Measurements from ENCODE around the gene SRRM3. TPM values are rescaled to one million over a fixed set of nuclear protein-coding genes. Genes with fewer than 3 reads are reported as not detected.
"Not testable (repeated sequence)": the region's sequence is repeated elsewhere in the genome, so short reads cannot be mapped to it uniquely, and the experiment has no call there.

SRRM3 gene
- total and polyA plus RNA-seq, 11 donors: 1.6 to 28.5 (median 6.5) TPM

- Histone ChIP-seq H3K36me3 (no peaks in the 10 kb centered on the region), H3K4me1 (no peaks in the 10 kb centered on the region), H3K27me3 (no peaks in the 10 kb centered on the region), H3K27ac (no peak overlapping the region), H3K9me3 (no peaks in the 10 kb centered on the region), H3K4me3 (no peak overlapping the region)
- DNase-seq (peak in 4 of 5 donors; percentile 32 to 70 (median 53)), ATAC-seq (peak in 2 of 4 donors; percentile 36 to 56)
- intact Hi-C loops (cut with DNase I): no loop called here
- WGBS, 4 donors: 70 to 84% (median 74%) methylated on average over 6 of the region's 6 CpGs
- TF ChIP-seq, protein P1, sequence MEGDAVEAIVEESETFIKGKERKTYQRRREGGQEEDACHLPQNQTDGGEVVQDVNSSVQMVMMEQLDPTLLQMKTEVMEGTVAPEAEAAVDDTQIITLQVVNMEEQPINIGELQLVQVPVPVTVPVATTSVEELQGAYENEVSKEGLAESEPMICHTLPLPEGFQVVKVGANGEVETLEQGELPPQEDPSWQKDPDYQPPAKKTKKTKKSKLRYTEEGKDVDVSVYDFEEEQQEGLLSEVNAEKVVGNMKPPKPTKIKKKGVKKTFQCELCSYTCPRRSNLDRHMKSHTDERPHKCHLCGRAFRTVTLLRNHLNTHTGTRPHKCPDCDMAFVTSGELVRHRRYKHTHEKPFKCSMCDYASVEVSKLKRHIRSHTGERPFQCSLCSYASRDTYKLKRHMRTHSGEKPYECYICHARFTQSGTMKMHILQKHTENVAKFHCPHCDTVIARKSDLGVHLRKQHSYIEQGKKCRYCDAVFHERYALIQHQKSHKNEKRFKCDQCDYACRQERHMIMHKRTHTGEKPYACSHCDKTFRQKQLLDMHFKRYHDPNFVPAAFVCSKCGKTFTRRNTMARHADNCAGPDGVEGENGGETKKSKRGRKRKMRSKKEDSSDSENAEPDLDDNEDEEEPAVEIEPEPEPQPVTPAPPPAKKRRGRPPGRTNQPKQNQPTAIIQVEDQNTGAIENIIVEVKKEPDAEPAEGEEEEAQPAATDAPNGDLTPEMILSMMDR (IDR thresholded peaks at IDR 0.05): no peak
- TF ChIP-seq POLR2A (IDR thresholded peaks at IDR 0.05): no peak
Measured at GRCh38 chr7:76155938-76156337, 45.8 kb upstream of the SRRM3 start.

DNA sequence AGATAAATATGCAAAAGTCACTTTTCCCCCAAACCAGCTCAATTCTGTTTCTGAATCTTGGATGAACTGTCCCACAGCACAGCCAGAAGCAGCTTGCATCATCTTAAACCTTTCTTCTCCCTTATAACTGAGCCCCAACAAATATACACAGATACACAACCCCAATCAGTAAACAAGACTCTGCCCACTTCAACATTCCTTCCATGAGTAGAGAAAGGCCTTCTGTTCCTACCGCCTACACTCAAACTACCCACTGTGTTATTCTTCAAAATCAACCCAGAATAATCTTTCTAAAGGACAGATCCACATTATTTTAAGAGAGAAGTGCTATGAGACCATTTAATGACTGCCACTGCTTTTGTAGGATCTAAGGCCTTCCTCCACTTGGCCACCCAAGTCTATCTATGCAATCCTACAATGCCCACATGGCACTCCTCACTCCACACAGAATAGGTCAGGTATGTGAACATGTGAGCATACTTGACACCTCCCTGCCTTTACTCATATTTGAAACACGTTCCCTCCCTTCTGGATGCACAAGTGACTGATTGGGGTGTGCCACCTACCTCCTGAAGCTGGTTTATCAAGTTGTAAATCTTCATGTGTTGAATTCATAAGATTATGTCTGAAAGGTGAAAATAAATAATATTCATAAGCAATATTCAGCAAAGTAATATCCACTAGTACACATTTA is 44.6 kb upstream of the SRRM3 start:
- H3K36me3 ChIP-seq; H3K4me1 ChIP-seq; H3K27ac ChIP-seq; H3K9me3 ChIP-seq; ATAC-seq; H3K4me3 ChIP-seq; DNase-seq; intact Hi-C loops (cut with DNase I); H3K27me3 ChIP-seq: not testable (repeated sequence)
- WGBS, 4 donors: 80 to 81% (median 80%) methylated on average over 2 of the region's 2 CpGs

DNA sequence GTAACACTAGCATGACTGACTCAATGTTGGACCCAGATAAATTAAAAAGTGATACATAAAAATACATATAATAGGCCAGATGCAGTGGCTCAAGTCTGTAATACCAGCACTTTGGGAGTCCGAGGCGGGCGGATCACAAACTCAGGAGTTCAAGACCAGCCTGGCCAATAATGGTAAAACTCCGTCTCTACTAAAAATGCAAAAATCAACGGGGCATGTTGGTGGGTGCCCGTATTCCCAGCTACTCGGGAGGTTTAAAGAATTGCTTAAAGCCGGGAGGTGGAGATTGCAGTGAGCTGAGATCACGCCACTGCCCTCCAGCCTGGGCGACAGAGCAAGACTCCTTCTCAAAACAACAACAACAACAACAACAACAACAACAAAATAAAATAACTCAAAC is 43.3 kb upstream of the SRRM3 start:
- H3K4me3 ChIP-seq; H3K36me3 ChIP-seq; ATAC-seq; H3K27me3 ChIP-seq; H3K27ac ChIP-seq; H3K9me3 ChIP-seq; DNase-seq; intact Hi-C loops (cut with DNase I); H3K4me1 ChIP-seq: not testable (repeated sequence)
- 89 to 94% (median 92%) methylated on average over 10 of the region's 10 CpGs for WGBS, 4 donors

- 85 to 91% (median 88%) methylated on average over 10 of the region's 10 CpGs for WGBS, 4 donors
- H3K27ac ChIP-seq; H3K27me3 ChIP-seq; ATAC-seq; H3K4me3 ChIP-seq; DNase-seq; H3K4me1 ChIP-seq; H3K9me3 ChIP-seq; intact Hi-C loops (cut with DNase I); H3K36me3 ChIP-seq: not testable (repeated sequence)
Measured at GRCh38 chr7:76162416-76163170, 39.1 kb upstream of the SRRM3 start.

DNA sequence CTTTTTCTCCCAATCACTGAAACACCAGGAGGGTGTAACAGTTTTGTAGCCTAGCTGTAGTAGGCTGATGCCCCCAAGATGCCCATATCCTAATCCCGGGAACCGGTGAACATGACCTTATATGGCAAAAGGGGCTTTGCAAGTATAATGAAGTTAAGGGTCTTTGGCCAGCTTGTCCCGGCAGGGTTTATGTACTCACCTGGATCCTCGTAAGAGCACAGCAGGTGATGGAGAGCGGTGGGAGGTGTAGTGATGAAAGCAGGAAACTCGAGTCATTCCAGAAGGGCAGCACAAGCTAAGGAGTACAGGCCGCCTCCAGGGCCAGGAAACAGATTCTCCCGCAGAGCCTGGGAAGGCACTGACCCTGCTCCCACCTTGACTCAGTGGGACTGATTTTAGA is 37.9 kb upstream of the SRRM3 start:
- 37 to 47% (median 42%) methylated on average over 8 of the region's 8 CpGs for WGBS, 4 donors
- ATAC-seq; H3K4me1 ChIP-seq; H3K36me3 ChIP-seq; H3K27me3 ChIP-seq; intact Hi-C loops (cut with DNase I); H3K4me3 ChIP-seq; H3K27ac ChIP-seq; H3K9me3 ChIP-seq: not testable (repeated sequence)
- peak in 1 of 5 donors; percentile 8 for DNase-seq

DNA sequence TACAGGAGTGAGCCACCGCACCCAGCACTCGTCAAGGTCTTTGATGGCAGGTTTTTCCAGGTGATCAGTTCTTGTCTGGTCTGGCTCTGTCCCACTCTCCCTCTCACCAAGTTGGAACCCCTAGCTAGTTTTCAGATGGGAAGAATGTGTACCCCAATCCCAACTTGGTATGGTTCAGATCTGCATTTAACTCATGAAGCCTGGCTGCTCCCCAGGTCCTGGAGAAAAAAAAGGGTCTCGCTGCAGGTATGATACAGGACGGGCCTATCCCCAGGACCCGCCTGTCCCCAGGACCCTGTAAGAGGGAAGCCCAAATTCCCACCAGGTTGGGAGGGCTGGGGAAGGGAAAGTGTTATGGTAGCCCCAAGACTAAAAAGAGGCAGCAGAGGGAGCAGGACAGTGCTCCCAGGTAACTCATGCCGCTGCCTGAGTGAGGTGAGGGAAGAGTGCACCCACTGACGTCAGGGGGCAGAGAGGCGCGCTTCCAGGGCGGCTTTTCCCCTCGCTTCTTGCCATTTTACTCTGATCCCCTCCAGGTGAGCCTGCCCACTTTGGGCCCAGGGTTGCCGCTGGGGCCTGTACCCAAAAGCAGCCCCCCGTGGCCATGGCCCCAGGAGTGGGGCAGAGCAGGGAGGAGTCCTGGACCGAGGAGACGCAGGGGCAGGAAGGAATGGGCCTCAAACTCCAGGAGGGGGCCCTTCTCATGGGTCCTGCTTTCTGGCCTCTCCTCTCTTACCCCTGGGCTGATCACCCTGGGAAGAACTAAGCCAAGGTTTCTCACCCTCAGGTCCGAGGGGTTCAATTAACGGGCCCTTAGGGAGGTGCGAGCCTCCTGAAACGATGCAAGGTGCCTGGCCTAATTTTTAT is 36.4 kb upstream of the SRRM3 start:
- ATAC-seq: no peak
- peak overlapping the region in 1 of 12 donors; percentile 84 for H3K27ac ChIP-seq
- peak in 1 of 5 donors; percentile 14 for DNase-seq
- TF ChIP-seq, protein P1 (IDR thresholded peaks at IDR 0.05): no peak
- no peak for TF ChIP-seq POLR2A (IDR thresholded peaks at IDR 0.05)
- peaks cover 0 to 8% (median 3%) of the 10 kb centered on the region in 12 donors for H3K4me1 ChIP-seq
- intact Hi-C loops (cut with DNase I): no loop called here
- H3K27me3 ChIP-seq: no peaks in the 10 kb centered on the region
- H3K36me3 ChIP-seq: no peaks in the 10 kb centered on the region
- 96 to 98% (median 97%) methylated on average over 17 to 19 of the region's 19 CpGs for WGBS, 4 donors
- no peak overlapping the region for H3K4me3 ChIP-seq
- no peaks in the 10 kb centered on the region for H3K9me3 ChIP-seq

All from heart left ventricle (tissue), 16 donors.